Measurements from ENCODE around the gene DDX56.

DDX56 gene

DNA sequence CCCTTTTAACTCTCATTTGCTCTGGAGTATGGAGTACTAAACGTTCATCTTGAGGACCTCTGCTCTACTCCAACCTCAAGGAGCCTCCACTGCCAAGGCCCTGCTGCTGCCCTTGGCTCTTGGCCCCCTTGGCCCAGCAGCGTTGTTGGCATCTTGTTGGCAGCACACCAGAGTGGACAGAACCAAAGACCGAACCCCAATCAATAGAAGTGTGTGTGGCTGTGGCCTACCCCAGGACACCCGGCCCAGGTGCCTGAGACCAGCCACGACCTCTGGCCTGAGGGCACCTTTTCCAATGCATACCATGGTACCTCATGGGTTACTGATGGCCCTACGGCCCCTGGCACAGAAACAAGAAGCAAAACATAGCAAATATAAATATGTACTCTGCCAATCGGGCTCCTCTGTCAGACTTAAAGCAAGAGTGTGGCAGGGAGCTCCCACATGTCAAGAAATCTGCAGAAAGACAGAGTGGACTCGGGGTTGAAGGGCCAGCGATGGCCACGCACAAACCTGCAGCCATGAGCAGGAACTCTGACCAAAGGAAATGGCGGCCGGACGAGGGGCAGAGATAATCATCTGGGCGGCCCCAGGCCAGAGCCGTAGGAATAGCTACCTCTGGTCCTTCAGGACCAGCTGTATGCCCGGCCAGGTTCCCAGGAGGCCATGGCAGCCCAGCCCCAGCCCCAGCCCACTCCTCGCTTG, 35.5 kb downstream of the DDX56 start:
- in situ Hi-C loops (cut with MboI; ENCODE audit: low sequenced_read_pairs): no loop called here

DNA sequence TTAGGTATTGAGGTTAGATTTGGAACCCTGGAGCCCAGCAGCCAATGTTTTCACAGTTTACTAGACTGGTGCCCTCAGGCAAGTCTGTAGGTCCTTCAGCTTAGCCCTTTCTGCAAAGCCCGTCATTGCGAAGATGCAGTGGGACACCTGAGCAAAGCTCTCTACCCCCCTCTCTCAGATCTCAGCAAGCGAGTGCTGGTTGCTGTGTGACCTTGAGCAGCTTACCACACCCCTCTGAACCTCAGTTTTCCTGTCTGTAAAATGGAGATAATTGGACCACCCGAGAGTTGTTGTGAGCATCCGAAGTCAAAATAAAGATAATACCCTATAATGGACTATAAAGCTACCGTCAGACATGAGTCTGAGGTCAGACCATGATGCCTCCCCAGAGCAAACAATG, 36.3 kb downstream of the DDX56 start:
- in situ Hi-C loops (cut with MboI; ENCODE audit: low sequenced_read_pairs): no loop called here

DNA sequence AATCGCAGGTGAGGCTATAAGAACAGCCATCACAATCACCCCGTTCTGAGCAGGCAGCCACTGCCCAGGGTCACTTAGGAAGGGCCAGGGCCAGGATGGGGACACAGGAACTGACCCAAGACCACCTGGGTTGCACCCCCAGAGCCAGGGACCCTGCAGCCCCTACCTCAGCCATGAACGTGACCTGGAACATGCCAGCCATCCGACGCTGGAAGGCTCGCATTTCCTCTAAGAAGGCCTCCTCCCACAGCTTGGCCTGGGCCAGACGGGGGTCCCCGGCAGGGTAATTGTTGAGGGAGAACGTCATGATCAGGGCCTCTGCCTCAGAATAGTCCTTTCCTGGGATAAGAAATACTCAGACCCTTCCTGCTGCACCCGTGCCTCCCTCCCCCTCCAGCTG, 37.6 kb downstream of the DDX56 start:
- in situ Hi-C loops (cut with MboI; ENCODE audit: low sequenced_read_pairs): no loop called here

DNA sequence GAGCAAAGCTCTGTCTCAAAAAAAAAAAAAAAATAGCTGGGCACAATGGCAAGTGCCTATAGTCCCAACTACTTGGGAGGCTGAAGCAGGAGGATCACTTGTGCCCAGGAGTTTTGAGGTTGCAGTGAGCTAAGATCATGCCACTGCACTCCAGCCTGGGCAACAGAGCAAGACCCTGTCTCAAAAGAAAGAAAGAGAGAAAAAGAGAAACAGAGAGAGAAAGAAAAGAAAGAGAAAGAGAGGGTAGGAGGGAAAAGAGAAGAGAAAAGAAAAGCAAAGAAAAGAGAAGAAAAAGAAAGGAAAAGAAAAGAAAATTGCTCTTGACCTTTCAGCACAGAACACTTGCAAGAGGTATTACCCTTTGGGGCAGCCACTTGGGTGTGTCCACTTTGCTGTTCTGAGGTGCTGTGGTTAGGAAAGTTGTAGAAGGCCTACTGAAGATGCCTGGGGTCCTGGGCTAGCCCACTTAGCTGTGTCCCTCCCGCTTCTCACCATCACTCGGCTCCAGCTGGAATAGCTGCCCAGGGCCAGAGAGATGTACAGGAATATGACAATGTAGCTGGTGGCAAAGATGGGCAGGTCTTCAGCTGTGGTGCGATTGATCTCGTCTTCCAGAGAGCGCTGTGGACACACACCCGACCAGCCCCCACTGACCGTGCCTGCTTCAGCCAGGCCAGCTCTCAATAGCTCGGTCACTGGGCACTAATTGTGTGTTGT, 38.2 kb downstream of the DDX56 start:
- in situ Hi-C loops (cut with MboI; ENCODE audit: low sequenced_read_pairs): no loop called here

DNA sequence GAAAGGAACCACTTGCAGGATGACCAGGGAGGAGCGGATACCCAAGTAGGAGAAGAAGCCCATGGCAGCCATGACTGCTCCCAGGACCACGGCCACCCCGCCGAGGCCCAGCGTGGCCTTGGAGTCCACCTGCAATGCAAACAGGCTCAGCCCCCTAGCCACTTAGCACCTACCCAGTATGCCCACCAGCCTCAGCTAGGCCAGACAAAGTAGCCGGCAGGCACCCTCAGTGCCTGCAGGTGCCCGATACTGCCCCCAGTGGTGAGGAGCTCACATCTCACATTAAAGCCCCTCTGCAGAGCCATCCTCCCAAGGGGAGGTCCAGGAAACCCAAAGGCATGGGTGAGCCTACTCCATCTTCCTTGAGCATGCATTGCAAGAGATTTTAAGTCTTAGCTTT, 39.2 kb downstream of the DDX56 start:
- in situ Hi-C loops (cut with MboI; ENCODE audit: low sequenced_read_pairs): no loop called here

DNA sequence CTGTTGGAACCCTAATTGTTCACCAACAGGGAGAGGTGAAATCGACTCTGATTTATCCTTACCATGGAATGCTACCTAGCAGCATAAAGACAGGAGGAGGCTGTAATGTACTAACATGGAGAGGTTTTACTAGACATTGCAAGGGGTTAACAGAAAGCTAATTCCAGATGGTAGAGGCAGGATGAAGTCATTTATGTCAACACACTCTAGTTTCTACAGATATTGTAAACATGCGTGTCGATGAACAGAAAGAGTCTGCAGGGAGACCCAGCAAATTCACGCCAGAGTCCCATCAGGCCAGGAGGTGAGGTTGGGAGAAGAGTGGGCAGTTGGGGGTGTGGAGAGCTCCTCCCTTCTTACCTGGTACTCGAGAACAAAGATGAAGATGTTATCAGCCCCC, 39.6 kb downstream of the DDX56 start:
- in situ Hi-C loops (cut with MboI; ENCODE audit: low sequenced_read_pairs): no loop called here

DNA sequence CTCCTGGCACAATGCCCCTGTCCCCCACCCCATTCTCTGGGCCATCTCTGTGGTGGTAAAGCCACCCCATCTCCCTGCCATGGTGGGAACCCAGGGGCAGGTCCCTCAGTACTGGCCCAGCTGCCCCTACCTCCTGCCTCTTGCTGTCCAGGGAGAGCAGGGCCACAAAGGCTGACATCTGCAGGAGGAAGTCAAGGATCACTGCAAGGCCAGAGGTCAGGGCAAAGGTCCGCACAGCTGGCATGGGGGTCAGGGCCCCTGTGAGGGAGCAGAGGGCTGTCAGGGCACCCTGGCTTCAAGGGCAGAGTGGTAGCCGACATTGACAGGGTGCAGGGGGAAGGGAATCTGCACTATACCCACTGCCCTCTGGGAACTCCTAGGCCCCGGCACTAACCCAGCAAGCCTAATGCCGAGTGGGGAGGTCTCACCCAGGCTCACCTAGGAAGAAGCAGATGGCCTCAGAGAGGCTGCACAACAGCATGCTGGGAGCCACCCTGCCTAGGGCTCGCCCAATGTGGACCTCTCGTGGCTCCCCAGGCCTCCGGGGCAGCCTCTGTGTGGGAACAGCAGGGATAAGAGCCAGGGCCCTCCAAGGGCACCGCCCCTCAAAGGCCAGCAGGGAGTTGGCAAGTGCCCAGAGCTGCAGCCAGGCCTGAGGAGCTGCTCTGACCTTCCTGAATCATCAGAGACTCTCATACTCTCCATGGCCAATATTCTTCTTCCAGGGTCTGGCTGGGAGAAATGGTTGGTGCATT, 40.2 kb downstream of the DDX56 start:
- in situ Hi-C loops (cut with MboI; ENCODE audit: low sequenced_read_pairs): no loop called here

DNA sequence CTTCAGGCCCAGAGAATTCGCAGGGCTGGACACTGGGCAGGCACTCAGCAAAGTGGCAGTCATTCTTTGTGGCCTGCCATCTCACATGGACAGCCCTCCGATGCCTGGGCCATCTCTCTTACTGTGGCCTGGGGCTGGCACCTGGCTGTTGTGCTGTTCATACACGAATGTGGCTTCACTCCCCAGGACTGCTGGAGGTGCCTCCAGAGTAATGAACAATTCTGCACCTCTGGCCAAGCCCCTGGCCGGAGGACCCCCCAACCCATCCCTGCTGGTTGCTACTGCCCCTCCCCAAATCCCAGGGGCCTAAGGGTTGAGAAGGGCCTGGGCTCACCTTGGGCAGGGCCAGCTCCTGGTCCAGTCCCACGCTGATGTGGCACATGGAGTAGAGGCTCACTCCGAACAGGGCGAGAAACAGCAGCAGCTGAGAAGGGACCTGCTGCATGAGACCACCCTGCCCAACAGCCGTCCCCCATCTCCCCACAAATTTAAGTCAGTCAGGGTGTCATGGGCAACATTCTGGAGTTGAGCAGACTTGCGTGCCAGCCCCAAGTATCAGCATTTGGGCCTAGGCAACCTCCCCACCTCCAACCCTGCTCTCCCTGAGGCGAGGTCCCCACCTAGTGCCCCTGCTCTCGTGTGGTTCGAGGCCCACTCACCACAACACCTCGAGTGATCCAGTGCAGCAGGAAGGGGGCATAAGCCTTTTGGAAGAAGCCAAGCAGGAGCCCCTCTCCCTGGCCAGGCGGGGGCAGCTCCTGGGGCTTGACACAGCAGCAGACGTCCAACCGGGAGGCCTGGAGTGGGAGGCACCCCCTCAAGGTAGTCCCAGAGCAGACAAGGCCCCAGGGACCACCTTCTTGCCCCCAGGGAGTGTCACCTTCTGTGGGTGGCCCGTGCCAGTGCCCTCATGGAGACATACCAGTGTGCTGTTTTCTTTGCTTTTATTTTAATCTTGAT, 42.0 kb downstream of the DDX56 start:
- in situ Hi-C loops (cut with MboI; ENCODE audit: low sequenced_read_pairs): no loop called here

DNA sequence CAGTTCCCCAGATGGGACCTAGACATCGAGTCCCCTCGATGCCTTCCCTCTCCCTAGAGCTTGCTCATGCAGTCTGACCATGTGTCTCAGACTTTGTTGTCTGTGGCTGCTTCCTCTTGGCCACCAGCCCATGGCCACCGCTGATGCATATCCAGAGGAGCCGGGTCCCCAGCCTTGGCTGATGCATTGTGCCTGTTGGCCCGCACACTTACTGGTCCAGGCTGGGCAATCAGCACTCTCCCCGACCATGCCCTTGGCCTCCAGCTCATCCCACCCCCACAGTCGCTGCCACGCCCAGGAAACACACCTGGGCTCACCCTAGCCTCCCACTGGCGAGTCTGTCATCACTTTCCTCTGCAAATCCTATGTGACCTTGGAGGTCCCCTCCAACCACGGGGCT, 42.7 kb downstream of the DDX56 start:
- in situ Hi-C loops (cut with MboI; ENCODE audit: low sequenced_read_pairs): no loop called here

DNA sequence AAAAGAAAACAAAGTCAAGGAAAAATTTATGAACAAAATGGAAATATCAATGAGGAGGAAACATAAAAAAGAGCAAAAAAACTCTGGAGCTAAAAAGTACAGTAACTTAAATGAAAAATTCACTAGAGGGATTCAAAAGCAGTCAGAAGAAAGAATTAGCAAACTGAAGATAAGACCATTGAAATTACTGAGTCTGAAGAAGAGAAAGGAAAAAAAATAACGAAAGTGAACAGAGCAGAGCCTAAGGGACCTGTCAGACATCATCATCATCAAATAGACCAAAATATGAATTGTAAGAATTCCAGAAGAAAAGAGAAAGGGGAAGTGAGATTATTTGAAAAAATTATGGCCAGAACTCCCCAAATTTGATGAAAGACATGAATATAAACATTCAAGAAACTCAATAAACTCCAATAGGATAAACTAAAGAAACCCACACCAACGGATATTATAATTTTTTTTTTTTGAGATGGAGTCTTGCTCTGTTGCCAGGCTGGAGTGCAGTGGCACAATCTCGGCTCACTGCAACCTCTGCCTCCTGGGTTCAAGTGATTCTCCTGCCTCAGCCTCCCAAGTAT, 48.8 kb downstream of the DDX56 start:
- in situ Hi-C loops (cut with MboI; ENCODE audit: low sequenced_read_pairs): no loop called here

DNA sequence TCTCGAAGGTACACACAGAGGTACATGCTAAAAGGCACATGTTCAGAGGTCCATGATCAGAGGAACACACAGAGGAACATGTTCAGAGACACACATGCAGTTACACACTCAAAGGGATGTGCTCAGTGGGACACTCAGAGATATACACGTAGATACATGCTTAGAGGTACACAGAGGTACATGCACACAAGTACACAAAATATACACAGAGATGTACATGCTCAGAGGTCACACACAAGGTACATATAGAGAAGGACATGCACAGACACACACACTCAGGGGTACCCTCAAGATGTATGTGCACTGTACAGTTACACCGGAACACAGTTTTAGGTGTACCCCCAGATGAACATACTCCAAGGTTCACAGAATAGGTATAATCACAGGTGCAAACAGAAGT, 51.4 kb downstream of the DDX56 start:
- in situ Hi-C loops (cut with MboI; ENCODE audit: low sequenced_read_pairs): no loop called here

DNA sequence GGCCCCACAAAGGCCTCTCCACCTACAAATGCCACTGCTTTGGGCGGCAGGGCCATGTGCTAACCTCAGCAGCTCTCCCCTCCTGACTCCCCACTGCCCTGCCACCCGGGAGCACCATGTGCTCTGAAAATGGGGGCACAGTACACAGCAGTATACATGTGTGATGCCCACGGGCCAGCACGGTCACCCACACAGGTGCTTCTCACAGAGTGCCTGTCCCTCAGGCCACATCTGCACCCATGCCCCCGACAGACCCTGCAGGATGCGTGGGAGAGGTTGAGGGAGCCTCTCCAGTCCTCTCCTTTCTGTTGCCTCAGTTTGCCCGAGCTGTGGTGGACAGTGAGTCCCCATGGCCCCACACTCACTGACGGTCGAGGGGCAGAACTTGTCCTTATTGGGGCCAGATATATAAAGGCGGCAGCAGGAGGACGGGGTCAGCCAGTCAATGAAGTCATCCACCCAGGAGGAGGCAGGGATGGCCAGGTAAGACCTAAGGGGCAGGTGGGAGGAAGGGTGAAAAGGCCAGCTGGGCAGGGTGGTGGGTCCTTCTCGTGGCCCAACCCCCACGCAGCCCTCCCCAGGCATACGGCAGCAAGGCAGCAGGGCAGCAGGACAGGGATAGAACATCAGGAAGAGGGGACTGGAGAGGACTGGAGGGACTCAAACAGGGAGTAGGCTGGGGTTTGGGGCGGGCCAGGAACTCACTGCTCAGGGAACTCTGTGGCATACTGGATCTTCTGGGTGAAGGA, 52.2 kb downstream of the DDX56 start:
- in situ Hi-C loops (cut with MboI; ENCODE audit: low sequenced_read_pairs): no loop called here

DNA sequence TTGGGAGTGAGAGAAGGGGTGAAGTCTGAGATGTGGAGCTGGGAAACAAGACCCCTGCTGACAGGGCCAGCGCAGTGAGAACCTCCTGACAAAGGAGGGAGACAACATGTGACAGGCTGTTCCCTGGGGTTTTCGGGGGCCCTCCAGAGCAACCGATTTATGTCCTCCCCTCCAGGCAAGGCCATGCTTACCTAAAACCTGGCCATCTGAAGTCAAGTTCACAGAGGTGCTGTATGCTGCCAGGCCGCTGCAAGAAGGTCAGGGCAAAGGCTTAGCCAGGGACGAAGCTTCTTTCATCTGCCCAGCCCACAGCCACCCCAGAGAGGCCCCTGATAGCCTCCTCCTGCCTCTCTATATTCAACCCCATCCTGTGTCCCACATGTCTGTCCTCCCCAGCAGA, 53.1 kb downstream of the DDX56 start:
- in situ Hi-C loops (cut with MboI; ENCODE audit: low sequenced_read_pairs): no loop called here

DNA sequence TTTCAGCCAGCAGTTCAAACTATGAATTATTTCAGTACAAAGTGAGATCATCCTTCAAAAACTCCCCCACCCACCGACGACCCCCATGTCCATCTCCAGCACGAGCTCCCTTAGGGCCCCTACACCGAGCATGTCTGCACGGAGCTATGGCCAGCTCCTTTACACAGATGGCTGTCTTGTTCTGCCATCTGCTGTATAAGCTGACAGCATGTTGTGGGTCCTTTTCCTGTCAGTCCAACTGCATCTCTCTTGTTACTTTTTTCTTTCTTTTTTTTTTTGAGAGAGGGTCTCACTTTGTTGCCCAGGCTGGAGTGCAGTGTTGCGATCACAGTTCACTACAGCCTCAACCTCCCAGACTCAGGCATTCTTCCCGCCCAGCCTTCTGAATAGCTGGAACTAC, 54.2 kb downstream of the DDX56 start:
- in situ Hi-C loops (cut with MboI; ENCODE audit: low sequenced_read_pairs): no loop called here

DNA sequence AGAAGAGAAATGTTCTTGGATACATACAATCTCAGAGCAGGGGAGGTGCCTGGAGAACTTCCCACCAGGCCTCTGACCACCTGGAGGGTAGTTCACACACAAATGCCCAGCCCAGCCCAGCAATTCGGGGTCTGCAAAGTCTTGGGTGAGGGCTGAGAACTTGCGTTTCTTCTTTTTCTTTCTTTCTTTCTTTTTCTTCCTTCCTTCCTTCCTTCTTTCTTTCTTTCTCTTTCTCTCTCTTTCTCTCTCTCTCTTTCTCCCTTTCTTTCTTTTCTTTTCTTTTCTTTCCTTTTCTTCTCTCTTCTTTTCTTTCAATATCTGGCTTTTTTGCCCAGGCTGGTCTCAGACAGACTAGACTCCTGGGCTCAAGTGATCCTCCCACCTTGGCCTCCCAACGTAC, 54.9 kb downstream of the DDX56 start:
- in situ Hi-C loops (cut with MboI; ENCODE audit: low sequenced_read_pairs): no loop called here

DNA sequence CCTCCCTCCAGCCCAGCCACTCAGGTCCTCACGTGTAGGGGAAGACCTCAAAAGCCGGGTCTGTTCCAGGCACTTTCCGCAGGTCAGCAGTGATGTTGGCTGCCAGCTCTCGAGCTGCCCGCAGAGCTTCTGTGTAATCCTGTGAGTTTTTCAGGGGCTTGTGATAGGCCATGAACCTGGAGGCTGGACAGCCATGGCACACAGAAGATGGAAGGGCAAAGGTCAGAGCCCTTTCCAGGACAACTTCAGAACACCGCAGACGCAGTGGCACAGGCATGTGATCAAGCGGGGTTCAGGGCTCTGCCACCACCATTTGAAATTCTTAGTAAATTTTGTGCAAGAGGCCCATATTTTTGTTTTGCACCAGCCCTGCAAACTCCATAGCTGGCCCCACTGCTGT, 56.5 kb downstream of the DDX56 start:
- in situ Hi-C loops (cut with MboI; ENCODE audit: low sequenced_read_pairs): no loop called here
